C4-2B (cell line): ENCODE data around the gene H2AZ2.

Experiments
- CTCF ChIP-seq: fragments of 450-650 bp; conservative IDR thresholded peaks from 2 replicates; pipeline ENCODE4 v1.5.1; 2017; ENCODE audit warnings: mild to moderate bottlenecking
- ZFX ChIP-seq: fragments of 450-650 bp; IDR thresholded peaks from 2 replicates; pipeline ENCODE4 v1.6.1; 2017

- TF ChIP-seq CTCF (no peak), ZFX (no peak)
Observed at GRCh38 chr7:44783407-44783806, 64.5 kb downstream of the H2AZ2 start.
